Activated T-cell treated with anti-CD3 and anti-CD28 coated beads for 48 hours (primary cell): ENCODE results near the gene PCSK5.

Experiments used
- DNase-seq: peaks from one replicate; pipeline ENCODE4 v3.0.0-alpha.2; 2020; ENCODE audit warnings: low read depth

Gene PCSK5

DNA sequence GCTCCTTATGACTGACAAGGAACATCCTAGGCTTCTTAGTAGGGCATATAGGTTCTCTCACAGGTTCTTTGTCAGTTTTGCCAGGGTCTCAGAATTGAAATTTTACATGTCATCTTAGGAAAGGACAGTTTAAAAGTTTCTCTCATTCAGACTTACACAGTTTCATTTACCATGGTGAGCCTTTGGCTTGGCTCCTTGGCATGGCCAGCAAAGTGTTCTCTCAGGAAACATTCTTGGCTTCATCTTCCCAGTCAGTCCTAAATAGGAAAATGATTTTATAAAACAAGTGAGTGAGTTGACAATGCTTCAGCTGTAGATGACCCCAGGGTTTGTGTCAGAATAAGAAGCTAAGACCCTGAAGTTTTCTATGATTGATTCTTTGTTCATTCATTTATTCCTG is 191.6 kb downstream of the PCSK5 start:
- no peak for DNase-seq

DNA sequence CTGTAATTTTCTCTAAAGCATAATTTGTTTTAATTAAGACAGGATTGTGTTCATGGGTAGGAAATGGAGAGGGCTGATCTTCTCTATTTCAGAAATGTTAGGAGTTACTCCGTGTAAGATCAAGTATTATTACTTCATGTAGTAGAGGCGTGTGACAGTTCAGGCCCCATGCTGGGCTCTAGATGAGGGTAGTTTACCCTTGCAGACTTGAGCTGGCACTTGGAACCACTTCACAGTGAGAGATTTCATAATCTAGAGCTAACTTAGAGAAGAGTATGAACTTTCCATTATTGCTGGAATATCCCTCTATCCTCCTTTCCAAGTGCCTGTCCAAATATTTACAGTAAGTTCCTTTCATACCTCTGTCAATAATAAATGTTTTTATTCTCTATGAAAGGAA is 195.1 kb downstream of the PCSK5 start:
- no peak for DNase-seq

DNA sequence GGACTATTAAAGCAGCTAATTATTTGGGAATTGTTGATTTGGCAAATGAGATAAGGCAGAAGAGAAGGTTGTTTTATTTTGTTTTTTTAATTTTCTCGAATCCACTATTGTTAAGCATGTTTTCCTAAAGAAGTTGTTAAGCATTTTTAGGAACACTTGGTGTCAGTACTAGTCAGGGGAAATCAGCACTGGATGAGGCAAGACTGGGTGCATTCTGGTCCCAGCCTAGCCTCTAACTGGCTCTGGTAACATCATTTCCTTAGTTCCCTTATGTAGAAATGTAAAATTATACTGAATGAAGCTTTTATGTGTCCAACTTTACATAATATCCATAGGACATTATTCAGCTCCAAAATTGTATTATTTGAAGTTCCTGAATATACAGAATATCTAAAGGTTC is 196.1 kb downstream of the PCSK5 start:
- no peak for DNase-seq

DNA sequence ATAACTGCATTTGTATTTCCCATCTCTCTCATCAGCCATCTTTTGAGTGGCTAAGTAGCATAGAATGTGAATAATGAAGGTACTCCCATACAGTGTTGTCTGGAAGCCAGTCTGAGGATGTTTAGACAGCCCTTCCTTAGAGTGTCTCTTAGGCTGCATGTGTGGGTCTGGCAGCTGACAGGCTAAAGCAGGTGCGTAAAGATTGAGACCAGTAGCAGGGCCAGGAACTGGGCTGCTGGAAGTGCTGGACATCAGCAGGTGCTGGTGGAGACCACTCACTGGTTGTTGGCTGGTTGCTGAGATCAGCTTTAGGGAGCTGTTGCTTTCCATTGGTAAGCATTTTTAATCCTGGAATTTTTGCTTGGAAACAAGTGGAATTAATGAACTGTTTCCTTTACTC is 197.5 kb downstream of the PCSK5 start:
- no peak for DNase-seq

DNA sequence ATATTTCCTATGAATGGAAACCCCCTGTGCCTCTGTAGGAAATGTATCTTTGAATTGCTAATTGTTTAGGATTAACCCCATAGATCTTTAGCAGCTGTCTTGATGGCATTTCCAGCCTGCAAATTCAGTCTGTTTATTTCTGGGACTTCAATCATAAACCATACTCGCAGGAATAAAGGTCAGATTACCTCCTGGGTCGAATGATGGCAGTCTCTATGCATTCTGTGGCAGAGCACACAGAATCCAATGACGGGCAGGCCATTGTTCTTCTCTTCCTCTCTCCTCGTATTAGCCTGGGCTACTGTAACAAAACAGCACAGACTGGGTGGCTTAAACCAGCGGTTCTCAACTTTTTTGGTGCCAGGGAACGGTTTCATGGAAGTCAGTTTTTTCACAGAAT is 199.9 kb downstream of the PCSK5 start:
- DNase-seq: no peak

DNA sequence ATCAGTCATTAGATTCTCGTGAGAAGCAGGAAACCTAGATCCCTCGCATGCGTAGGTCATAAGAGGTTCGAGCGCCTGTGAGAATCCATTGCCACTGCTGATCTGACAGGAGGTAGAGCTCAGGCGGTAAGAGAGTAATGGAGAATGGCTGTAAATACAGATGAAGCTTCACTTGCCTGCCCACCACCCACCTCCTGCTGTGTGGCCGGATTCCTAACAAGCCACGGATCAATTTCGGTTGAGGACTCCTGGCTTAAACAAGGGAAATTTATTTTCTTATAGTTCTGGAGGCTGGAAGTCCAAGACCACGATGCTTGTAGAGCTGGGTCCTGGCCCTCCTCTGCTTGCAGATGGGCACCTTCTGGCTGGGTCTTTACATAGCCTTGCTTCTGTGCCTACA is 200.4 kb downstream of the PCSK5 start:
- DNase-seq: no peak

DNA sequence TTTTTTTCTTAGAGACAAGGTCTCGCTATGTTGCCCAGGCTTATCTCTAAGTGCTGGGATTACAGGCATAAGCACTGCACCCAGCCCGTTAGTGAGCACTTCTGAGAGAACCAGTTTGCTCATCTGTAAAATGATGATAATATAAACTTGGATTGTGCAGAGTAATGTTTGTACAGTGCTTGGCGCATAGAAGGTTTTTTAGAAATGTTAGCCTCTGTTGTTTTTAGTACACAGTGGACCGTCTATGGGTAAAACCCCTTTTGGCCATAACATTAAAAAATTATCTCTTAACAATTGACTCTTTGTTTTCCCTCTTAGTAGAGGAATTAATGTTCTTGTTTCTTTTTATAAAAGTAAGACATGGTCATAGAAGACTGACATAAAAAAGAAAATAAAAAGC is 202.1 kb downstream of the PCSK5 start:
- DNase-seq: no peak

DNA sequence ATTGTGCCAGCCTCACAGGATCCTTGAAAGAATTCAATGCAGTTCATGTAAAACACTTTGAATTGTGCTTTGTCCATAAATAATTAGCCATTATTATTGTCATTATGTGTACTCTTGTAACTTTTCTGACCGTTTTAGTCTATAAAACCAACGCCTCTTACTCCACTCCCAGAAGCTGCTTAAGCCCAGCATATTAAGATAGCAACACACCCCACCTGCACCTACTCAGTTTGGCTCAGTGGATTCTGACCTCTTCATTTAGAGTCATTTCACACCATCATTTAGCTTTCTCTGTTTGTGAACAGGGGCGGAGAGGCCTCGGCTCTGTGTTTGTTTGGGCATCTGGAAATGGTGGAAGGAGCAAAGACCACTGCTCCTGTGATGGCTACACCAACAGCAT is 205.1 kb downstream of the PCSK5 start:
- no peak for DNase-seq

DNA sequence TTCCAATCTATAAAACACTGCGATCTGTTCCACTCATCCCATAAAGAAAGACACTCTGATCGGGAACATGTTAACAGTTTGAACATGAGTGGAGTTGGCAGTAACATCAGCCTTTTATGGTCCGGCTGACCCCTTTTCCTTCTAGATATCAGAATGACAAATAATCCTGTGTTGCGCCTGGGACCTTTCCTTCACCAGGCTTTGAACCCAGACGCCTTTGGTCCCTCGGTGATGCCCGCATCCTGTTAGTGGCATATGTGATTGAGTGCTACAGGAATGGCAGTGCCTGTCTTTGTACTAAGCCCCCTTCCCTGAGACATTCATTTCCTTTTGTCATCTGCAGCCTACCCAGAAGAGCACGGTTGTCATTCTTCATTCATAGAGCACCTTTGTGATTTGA is 209.0 kb downstream of the PCSK5 start:
- DNase-seq: no peak

DNA sequence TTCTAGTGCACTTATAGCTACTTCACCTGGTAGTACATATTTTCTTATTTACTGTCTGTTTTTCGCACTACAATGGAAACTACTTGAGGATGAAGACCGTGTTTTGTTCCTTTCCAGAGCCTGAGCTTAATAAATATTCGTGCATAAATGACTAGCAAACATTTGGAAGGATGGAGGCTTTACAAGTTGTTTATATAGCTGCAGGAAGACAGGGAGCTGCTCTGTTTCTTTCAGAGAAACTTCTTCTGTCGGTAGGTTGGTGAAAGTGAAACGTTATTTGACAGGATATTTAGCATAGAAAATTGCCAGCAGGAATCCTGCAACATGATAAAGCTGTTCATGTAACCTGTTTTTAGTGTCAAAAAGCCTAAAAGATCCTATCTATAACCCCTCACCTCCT is 210.6 kb downstream of the PCSK5 start:
- no peak for DNase-seq

DNA sequence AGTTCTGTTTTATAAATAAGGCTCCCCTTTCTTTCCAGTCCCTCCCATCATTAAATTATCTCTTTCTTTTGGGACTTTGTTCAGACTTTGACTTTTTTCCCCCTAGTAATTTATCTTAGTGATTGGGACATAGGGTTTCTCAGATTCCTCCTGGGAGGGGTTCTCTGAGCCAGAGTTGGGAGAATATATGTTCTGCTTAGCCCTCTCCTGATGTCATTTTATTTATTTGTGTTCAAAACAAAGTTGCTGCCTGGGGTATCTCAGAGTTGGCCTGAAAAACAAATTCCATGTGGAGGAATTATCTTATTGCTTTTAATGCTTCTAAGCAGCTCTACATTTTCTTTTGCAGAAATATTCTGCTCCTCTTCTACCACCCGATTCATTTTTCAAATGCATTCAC is 211.0 kb downstream of the PCSK5 start:
- DNase-seq: no peak

DNA sequence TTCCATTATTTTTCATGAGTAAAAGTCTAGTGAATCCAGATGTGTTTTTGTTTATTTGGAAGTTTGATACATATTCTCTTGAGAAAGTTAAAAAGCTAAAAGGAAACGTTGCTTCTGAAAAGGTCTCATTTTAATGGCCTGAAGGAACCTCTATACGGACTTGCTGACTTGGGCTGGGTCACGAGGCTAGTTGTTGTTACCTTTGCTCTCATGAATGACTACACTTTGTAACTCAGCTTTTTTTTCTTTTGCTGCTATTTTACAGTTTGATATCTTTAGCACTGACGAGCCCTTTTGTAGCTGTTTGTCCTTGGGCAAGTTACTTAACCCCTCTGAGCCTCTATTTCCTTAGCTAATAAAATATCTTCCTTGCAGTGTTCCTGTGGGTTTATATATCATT is 211.5 kb downstream of the PCSK5 start:
- no peak for DNase-seq

DNA sequence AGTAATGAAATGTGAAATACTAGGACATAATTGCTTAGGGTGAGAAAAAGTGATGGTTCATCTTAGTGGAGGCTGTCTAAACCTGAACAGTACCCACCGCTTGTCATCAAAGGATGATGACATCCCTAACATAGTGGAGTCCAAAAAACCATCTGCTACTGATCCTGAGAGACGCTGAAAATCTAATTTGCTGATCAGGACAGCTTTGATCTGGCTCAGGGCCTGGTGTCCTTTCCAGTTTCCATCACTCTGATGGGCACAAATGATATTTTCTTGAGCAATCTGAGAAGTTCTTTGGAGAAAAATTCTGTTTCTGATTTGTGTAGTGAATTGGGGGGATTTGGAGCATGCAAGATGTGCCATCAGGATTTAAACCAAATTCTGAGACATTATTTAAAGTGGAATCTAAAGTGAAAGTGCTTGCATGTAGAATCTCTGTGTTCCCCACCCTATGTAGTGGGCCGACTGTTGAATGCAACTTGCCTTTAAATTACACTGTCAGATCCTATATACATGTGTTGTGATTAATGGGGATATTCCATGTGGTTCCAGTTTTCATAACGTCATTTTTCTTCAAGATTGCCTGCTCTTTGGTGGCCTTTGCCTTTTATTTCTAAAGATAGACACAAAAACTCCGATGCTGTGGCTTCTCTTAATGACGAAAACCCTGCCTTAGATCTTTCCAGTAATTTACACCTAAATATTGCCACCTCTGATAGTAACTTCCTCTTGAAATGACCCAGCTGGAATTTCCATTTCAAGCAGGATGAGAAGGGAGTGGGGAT is 213.2 kb downstream of the PCSK5 start:
- no peak for DNase-seq

DNA sequence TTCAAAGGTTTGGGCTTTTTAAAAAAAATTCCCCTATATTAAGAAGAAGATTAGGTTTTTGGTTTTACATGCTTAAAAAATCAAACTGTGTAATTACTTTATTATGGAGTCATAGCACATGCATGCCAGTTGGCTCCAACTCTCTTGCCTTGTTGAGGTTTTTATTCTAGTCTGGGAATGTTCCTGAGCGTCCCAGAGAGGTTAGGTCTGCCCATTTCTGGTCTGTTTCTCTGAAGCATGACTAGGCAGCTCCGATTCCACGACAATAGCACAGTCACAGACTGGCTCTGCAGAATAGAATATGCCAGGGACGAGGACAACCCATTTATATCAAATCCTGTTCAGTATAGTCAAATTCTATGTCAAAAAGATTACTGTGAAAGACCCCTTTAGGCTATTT is 217.0 kb downstream of the PCSK5 start:
- no peak for DNase-seq

DNA sequence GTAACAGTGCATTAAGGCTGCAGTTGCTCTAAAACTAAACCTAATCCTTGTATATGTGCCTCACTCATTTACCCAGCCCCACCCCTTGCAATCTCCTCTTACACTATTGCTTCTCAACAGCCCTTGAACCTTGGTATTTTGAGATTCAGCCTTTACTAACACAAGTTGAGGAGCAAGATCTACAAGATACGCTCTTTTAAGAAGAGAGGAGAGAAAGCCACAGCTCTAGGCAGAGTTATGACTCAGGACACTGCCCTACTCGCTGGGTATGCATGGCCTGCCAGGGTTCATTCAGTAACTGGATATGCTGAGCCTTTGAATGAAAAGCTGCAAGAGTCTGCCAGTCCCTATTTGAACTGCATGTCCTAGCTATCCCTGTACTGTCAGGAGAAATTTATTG is 219.5 kb downstream of the PCSK5 start:
- no peak for DNase-seq

DNA sequence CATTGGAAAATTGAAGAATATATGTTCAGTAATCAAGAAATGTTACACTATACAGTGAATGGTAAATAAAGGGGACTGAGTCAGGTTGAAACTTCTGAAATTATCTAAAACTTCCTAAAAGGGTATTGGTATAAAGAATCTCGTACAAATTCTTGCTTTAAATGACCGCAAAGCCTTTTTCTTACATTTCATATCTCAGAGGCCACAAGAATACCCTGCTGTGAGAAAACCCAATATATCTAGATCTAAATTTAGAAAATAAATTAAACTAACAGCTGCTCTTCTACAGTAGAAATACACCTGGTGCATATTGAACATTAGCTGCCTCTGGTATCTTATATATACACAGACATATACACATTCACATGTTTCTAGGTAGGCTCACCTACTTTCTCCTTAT is 221.7 kb downstream of the PCSK5 start:
- no peak for DNase-seq

DNA sequence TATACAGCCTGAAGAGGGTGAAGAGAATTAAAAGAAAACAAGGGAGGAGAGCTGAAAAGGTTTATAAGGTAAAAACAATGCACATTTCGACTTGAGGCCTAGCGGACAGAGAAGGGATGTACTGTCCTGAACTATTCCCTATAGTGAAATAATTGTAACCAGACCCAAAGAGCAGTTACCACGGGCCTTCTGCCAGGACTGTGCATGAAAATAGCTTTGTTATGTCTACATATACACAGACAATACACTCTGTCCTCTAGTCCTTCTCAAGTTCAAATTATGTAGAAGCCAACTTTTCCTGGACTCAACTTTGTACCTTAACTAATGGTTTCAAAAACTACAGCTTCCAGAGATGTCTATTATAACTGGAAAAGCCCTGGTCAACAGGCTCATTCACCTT is 223.7 kb downstream of the PCSK5 start:
- DNase-seq: no peak

DNA sequence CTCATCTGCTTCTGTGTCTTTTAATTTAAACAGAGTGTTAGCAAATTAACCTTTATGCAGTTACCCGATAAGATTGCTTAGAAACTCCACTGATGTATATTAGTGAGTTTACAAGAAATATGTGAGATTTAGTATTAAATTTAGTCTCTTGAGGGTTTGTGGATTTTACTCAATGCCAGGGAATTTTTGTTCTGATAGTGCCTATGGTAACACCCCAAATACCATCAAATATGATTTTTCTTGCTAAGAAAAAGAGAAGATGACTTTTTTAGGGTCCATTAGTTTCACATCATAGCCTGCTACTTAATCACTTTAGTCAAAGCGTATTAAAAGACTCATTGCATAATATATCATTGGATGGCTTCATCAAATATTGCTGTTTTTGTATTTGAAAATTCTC is 224.9 kb downstream of the PCSK5 start:
- DNase-seq: no peak

DNA sequence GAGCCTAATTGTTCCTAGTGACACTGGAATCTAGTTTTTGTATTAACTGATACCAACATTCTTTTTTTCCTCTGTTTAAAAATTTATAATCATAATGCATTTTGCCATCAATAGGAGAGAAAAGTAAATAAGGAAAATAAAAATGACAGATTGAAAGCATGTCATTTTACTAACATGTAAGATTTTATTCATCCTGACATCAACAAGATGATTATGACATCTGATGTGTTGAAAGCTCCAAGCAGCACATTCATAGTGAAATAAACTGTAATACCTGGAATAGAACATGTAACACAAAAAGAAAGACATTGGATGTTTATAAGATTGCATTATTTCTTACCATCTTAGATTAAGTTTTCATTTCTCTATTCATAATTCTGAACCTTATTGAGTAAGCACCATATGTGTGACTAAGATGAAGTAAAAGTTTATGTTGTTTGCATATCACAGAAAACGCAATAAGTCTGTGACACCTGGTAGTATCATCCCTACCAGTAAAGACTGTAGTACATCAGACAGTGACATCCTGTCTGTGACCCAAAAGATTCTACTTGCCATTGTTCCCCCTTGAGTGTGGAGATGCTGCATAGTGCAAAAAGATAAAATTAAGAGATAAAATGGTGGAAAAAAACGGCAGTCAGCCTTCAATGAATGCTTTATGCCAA is 225.6 kb downstream of the PCSK5 start:
- DNase-seq: no peak

DNA sequence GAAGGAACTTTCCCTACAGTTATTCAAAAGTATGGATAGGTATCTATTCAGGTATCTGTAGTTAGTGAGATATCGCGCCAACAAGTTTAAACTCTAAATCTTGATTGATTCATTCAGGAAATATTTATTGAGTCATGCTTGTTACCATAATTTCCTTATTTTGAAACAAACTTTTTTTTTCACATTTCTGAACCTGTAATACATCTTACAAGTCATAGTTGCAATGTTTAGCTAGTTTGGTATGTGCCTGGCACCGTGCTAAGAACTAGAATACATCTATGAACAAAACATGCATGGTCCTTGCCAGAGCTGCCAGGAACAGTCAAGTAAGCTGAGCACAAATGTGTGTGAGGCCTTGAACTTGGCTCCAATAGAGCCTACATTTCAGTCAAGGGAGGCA is 226.4 kb downstream of the PCSK5 start:
- no peak for DNase-seq

DNA sequence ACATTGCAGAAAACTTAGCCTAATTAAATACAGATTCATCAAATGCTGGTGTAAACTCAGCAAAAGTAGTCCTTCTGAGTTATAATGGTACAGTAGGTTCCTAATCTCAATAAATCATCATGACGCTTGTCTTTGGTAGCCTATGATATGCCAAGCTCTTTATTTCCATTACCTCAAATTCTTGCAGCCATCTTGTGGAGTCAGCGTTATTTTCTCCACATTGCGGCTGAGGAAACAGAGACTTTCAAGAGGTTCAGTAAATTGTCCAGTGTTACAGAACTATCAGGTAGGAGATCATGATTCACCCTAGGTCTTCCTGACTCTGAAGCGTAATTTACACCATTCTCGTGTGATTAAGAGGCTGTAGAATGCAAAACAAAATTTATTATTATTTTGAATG is 237.2 kb downstream of the PCSK5 start:
- no peak for DNase-seq

DNA sequence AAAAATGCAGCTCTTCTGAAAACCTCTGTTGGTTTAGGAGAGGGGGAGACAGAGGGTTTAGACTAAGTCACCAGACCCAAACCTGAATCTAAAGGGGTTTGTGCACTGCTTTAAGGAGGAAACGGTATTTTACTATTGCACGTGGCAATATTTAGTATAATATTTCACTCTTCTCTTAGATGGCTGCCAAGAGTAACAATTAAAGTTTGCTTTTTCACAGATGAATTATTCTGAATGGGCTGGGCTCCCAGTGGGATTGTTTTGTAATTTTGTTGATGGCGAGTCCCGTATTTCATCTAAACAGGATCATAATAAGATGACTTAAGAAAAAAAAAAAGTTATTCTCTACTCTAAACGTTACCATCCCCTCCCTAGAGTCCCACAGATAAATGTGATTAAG is 245.4 kb downstream of the PCSK5 start:
- DNase-seq: no peak

DNA sequence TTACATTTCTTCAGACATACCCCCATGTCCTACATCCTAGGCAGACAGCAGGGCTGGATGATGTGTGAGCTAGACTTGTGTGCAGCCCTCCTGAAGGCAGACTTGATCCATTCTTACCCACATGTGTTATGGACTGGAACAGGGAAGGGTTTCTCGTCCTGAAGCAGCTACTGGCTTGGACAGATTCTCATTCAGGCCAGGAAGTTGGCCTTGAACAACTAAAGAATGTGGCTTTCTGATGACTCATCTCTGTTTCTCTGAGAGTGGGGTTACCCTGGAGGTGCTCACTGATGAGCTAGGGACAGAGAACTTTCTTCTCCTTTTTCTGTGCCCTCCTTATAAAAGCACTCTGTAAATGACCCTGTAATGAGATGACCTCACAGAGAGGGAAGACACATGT is 246.5 kb downstream of the PCSK5 start:
- DNase-seq: no peak

DNA sequence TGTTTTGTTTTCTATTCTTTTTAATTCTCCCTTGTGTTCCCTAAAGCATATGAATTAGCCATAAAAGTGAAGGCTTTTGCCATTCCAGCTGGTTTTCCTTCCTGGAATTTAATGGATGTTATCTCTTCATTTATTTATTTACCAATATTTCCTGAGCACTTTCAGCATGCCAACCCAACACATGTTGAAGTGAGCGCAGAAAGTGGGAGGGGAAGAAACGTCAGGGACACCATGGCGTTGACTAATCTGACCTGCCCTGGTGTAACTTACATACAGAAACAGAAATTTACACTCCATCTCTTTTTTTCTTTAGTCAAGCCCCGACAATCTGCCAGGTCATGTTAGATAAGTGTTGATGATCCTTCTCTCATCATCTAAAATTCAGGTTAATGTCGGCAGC is 247.5 kb downstream of the PCSK5 start:
- no peak for DNase-seq
